ENCODE data around the gene RNF38. TPM values are rescaled to one million over a fixed set of nuclear protein-coding genes. Genes with fewer than 3 reads are reported as not detected.

The RNF38 gene
- polyA plus RNA-seq, 1 of the 3 experiments (the other 2 are of a cell fraction), result 9.5 TPM

DNA sequence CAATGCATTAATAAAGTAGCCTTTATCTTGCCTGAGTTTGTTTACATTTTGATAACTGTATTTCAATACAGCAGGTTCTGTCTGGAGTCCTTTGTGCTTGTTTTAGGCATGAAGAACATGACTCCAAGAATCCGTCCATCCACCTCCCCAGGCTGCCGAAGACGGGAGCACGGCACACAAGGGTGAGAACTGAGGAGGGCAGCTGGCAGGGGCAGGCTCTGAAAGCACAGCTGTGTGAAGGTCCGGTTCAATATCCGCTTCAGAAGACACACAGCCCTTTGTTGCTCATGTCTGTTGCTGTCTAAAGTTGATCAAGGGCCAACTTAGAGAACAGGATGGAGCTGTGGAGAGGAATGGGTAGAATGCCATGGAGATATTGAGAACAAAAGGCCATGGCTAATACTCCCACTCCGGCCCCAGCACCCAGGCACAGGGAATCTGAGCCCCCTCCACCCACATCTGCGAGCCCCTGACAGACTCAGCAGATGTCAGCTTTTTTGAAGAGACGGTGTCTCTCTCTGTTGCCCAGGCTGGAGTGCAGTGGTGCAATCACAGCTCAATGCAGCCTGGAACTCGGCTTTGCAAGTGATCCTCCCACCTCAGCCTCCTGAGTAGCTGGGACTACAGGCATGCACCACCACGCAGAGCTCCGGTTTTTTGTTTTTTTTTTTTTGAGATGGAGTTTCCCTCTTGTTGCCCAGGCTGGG, 83.3 kb downstream of the RNF38 start (continued):
- TF ChIP-seq, protein P1, sequence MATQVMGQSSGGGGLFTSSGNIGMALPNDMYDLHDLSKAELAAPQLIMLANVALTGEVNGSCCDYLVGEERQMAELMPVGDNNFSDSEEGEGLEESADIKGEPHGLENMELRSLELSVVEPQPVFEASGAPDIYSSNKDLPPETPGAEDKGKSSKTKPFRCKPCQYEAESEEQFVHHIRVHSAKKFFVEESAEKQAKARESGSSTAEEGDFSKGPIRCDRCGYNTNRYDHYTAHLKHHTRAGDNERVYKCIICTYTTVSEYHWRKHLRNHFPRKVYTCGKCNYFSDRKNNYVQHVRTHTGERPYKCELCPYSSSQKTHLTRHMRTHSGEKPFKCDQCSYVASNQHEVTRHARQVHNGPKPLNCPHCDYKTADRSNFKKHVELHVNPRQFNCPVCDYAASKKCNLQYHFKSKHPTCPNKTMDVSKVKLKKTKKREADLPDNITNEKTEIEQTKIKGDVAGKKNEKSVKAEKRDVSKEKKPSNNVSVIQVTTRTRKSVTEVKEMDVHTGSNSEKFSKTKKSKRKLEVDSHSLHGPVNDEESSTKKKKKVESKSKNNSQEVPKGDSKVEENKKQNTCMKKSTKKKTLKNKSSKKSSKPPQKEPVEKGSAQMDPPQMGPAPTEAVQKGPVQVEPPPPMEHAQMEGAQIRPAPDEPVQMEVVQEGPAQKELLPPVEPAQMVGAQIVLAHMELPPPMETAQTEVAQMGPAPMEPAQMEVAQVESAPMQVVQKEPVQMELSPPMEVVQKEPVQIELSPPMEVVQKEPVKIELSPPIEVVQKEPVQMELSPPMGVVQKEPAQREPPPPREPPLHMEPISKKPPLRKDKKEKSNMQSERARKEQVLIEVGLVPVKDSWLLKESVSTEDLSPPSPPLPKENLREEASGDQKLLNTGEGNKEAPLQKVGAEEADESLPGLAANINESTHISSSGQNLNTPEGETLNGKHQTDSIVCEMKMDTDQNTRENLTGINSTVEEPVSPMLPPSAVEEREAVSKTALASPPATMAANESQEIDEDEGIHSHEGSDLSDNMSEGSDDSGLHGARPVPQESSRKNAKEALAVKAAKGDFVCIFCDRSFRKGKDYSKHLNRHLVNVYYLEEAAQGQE (IDR thresholded peaks at IDR 0.05; ENCODE audit: low read depth, low read length), result no peak

DNA sequence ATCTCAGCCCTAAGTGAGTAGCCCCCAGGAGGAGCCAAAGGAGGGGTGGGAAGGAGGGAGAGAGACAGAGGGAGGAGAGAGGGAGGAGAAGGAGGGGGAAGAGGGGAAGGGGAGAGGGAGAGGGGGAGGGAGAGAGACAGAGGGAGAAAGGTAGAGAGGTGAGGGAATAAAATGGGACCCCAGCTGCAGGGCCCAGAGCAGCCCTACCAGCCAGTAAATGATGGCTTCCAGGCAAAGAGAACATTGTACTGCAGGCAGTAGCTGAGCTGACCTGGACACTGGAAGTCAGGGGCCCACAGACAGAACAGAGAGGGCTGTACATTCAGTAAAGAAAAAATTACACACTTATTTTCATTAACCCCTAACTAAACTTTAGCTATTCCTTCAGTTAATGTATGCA, 84.0 kb downstream of the RNF38 start:
- no peak overlapping the region for H3K9ac ChIP-seq
- no peaks in the 10 kb centered on the region for H3K27me3 ChIP-seq (ENCODE audit: insufficient read depth)

More for the DNA sequence above, 84.0 kb downstream of the RNF38 start:
- peaks cover 4% of the 10 kb centered on the region for H3F3A ChIP-seq (replicated peaks; ENCODE audit: insufficient read depth)
- H3K9me3 ChIP-seq, result no peaks in the 10 kb centered on the region
- H2AFZ ChIP-seq (ENCODE audit: low read depth), result no peak overlapping the region
- no peaks in the 10 kb centered on the region for H3K79me2 ChIP-seq (ENCODE audit: insufficient read depth)
- H3K4me1 ChIP-seq (ENCODE audit: control insufficient read depth in 1 of 2, insufficient read depth in 2 of 2, low read depth in 1 of 2, low read length in 1 of 2), result peaks cover 0 to 3% of the 10 kb centered on the region in 2 experiments; a peak in 1 of 4 replicates
- no peak overlapping the region for H3K27ac ChIP-seq (ENCODE audit: low read depth in 2 of 2, low read length in 1 of 2)
- H3K4me2 ChIP-seq, result no peak overlapping the region
- H3K4me3 ChIP-seq (ENCODE audit: low read depth in 2 of 2, low read length in 1 of 2), result no peak overlapping the region
- DNase-seq, result no peak
- POLR2A ChIA-PET, result no interaction called here
- no peaks in the 10 kb centered on the region for H3K36me3 ChIP-seq (replicated peaks in 1 of 2; ENCODE audit: control insufficient read depth in 1 of 2, insufficient read depth in 2 of 2, low read length in 1 of 2)
- no peaks in the 10 kb centered on the region for H4K20me1 ChIP-seq (ENCODE audit: insufficient read depth)
- CTCF ChIA-PET, result interaction anchor here (8.3 kb wide), 1 partner anchor 13 kb away, joined by 68 read pairs; no protein-coding TSS in a partner anchor
- TF ChIP-seq MXI1 (IDR thresholded peaks at IDR 0.05; ENCODE audit: low read depth, low read length) (no peak), FOSL2 (IDR thresholded peaks at IDR 0.05; ENCODE audit: borderline replicate concordance, low read depth) (no peak), FOXJ3 (CRISPR knock-in tag; IDR thresholded peaks at IDR 0.05) (no peak), RCOR1 (IDR thresholded peaks at IDR 0.05; ENCODE audit: low read length) (no peak), CHD2 (IDR thresholded peaks at IDR 0.05; ENCODE audit: low read length, partially characterized antibody) (no peak), GATA2 (CRISPR knock-in tag; IDR thresholded peaks at IDR 0.05) (no peak), MEF2A (IDR thresholded peaks at IDR 0.05; ENCODE audit: borderline replicate concordance, low read depth) (no peak)
- TF ChIP-seq, protein P2, sequence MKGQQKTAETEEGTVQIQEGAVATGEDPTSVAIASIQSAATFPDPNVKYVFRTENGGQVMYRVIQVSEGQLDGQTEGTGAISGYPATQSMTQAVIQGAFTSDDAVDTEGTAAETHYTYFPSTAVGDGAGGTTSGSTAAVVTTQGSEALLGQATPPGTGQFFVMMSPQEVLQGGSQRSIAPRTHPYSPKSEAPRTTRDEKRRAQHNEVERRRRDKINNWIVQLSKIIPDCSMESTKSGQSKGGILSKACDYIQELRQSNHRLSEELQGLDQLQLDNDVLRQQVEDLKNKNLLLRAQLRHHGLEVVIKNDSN (IDR thresholded peaks at IDR 0.05; ENCODE audit: borderline replicate concordance, low read depth), result no peak
- TF ChIP-seq, protein P3, sequence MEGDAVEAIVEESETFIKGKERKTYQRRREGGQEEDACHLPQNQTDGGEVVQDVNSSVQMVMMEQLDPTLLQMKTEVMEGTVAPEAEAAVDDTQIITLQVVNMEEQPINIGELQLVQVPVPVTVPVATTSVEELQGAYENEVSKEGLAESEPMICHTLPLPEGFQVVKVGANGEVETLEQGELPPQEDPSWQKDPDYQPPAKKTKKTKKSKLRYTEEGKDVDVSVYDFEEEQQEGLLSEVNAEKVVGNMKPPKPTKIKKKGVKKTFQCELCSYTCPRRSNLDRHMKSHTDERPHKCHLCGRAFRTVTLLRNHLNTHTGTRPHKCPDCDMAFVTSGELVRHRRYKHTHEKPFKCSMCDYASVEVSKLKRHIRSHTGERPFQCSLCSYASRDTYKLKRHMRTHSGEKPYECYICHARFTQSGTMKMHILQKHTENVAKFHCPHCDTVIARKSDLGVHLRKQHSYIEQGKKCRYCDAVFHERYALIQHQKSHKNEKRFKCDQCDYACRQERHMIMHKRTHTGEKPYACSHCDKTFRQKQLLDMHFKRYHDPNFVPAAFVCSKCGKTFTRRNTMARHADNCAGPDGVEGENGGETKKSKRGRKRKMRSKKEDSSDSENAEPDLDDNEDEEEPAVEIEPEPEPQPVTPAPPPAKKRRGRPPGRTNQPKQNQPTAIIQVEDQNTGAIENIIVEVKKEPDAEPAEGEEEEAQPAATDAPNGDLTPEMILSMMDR (IDR thresholded peaks at IDR 0.05), result no peak
- no peaks in the 10 kb centered on the region for H3K9me2 ChIP-seq
